T-cell (primary cell): ENCODE data around the gene ETFA. TPM values are rescaled to one million over a fixed set of nuclear protein-coding genes. Genes with fewer than 3 reads are reported as not detected.

Experiments used
- ATAC-seq, 4 experiments: fragments of 200-7000 bp in 3 of 4; fragments of 150-1000 bp in 1 of 4; cut with Tn5 transposase; replicated peaks in 1 of 4; 1 replicate in 3 of 4; 2 replicates in 1 of 4; pipeline ENCODE4 v1.10.0; 2021; ENCODE audit warnings: moderate library complexity in 3 of 4, mild to moderate bottlenecking in 2 of 4, moderate number of reproducible peaks in 1 of 4
- CTCF ChIA-PET, 2 donors: fragments of 300-600 bp; sonication (Branson Sonifier 250); formaldehyde crosslinking; loops; one replicate each; lab custom pipeline; 2022; ENCODE audit warnings: antibody characterized with exemption in 2 of 2; lab: Charles Lee
- POLR2A ChIA-PET, 2 donors: fragments of 300-600 bp; sonication (Branson Sonifier 250); formaldehyde crosslinking; loops; one replicate each; lab custom pipeline; 2022; ENCODE audit warnings: antibody characterized with exemption in 2 of 2; lab: Charles Lee
- DNase-seq, 35 experiments: peaks; one replicate each; pipeline versions ENCODE4 v3.0.0 to v3.0.0-alpha.2; 2013 to 2023
- H3K27ac ChIP-seq: one replicate; pipeline ENCODE4 v1.5.1; 2013; ENCODE audit warnings: low read length
- H3K27me3 ChIP-seq, 2 experiments: replicated peaks in 1 of 2; 1 replicate in 1 of 2; 2 replicates in 1 of 2; pipeline versions ENCODE4 v1.6.1 to v1.7.0; 2013; ENCODE audit warnings: low read length in 1 of 2, mixed read lengths in 1 of 2; ENCODE audit not compliant: control insufficient read depth in 2 of 2, insufficient read depth in 2 of 2; ENCODE audit errors: extremely low read depth in 1 of 2
- H3K36me3 ChIP-seq, 2 donors: 1 replicate in 1 of 2; 2 replicates in 1 of 2; pipeline versions ENCODE4 v1.6.1 to v1.7.0; 2013; ENCODE audit warnings: low read length in 1 of 2; ENCODE audit not compliant: control insufficient read depth in 2 of 2, insufficient read depth in 1 of 2; ENCODE audit errors: extremely low read depth in 1 of 2
- H3K4me1 ChIP-seq, 2 experiments: 1 replicate in 1 of 2; 2 replicates in 1 of 2; pipeline versions ENCODE4 v1.6.1 to v1.7.0; 2013; ENCODE audit warnings: low read length in 2 of 2, mixed read lengths in 1 of 2; ENCODE audit not compliant: insufficient read depth in 2 of 2, control insufficient read depth in 1 of 2; ENCODE audit errors: extremely low read depth in 1 of 2
- H3K4me3 ChIP-seq, 2 donors: 1 replicate in 1 of 2; 2 replicates in 1 of 2; pipeline versions ENCODE4 v1.5.1 to v1.7.0; 2013; ENCODE audit warnings: mild to moderate bottlenecking in 2 of 2, low read length in 1 of 2, moderate library complexity in 1 of 2; ENCODE audit not compliant: control insufficient read depth in 1 of 2; ENCODE audit errors: extremely low read depth in 1 of 2
- H3K9me3 ChIP-seq: 2 replicates; pipeline ENCODE4 v1.7.0; 2013
- H3K27ac Mint-ChIP-seq, 2 donors: one replicate each; pipeline ENCODE4 v1.8.0; 2020 to 2021; ENCODE audit warnings: mild to moderate bottlenecking in 2 of 2, mixed read lengths in 2 of 2
- H3K27me3 Mint-ChIP-seq, 2 donors: one replicate each; pipeline ENCODE4 v1.8.0; 2021 to 2022; ENCODE audit warnings: mixed read lengths in 2 of 2
- H3K36me3 Mint-ChIP-seq: one replicate; pipeline ENCODE4 v1.8.0; 2021; ENCODE audit warnings: mixed read lengths
- H3K4me1 Mint-ChIP-seq, 3 donors: one replicate each; pipeline ENCODE4 v1.8.0; 2020 to 2022; ENCODE audit warnings: mixed read lengths in 3 of 3, mild to moderate bottlenecking in 1 of 3
- H3K4me3 Mint-ChIP-seq, 3 donors: one replicate each; pipeline ENCODE4 v1.8.0; 2020 to 2022; ENCODE audit warnings: mild to moderate bottlenecking in 3 of 3, mixed read lengths in 3 of 3, moderate library complexity in 3 of 3
- H3K9me3 Mint-ChIP-seq, 3 donors: one replicate each; pipeline ENCODE4 v1.8.0; 2020 to 2022; ENCODE audit warnings: mixed read lengths in 3 of 3
- WGBS: methylation state at CpG from one replicate; pipeline ENCODE4 v1.1.5; 2013; ENCODE audit warnings: missing lambda C conversion rate; ENCODE audit not compliant: insufficient coverage; 5-methylcytosine and 5-hydroxymethylcytosine counted together
- total RNA-seq, 35 experiments: library from RNA in 6 of 35; stranded (reverse) in 6 of 35; fragments of 120-200 nt in 1 of 35; gene quantifications; one replicate each; pipeline versions ENCODE4 v1.2.1 to v1.2.4 and lab custom pipeline; 2013 to 2026

Gene ETFA
- total RNA-seq, 5 donors from 2014 or later (not counting 1 experiment from before 2014, with no cell fraction given) = 34.6 to 53.9 (median 50.4) TPM

DNA sequence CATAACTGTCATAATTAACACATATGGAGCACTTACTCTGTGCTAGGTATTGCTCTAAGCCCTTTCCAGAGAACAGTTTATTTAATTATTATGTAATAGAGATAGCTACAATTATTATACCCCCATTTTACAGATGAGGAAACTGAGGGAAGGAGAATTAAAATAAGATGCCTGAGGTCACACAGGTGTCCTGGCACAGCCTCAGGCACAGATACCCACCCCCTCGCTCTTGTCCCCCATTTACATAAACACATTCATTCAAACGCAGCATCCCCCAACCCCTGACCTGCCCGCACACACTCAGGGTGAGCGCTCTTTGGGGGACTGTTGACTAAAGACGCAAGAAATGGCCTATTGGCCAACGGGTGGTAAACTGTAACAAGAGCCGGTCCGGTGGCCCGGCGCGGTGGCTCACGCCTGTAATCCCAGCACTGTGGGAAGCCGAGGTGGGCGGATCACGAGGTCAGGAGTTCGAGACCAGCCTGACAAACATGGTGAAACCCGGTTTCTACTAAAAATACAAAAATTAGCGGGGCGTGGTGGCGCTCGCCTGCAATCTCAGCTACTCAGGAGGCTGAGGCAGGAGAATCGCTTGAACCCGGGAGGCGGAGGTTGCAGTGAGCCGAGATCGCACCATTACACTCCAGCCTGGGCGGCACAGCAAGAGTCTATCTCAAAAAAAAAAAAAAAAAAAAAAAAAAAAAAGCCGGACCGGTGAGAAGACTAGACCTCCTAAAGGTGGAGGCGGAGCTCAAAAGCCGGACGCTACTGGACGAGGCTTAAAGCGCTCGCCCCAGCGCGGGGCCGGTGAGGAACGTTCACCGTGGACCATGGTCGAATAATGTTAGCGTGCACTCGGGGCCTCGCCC, 23.4 kb upstream of the ETFA start:
- Mint-ChIP-seq H3K27me3 (peaks cover 68 to 78% of the 10 kb centered on the region in 2 donors), H3K36me3 (no peaks in the 10 kb centered on the region), H3K9me3 (no peaks in the 10 kb centered on the region), H3K27ac (no peak overlapping the region), H3K4me3 (peak overlapping the region in 2 of 3 donors; percentile 67 to 70), H3K4me1 (peaks cover 37 to 40% (median 39%) of the 10 kb centered on the region in 3 donors)
- CTCF ChIA-PET = interaction anchor here in 1 of 2 donors (0.5 to 0.6 kb wide), 2 partner anchors 27 to 45 kb away, joined by 3 to 9 read pairs; no protein-coding TSS in a partner anchor
- Histone ChIP-seq H3K9me3 (no peaks in the 10 kb centered on the region), H3K27me3 (peaks cover 18 to 84% of the 10 kb centered on the region in 2 experiments), H3K27ac (no peak overlapping the region), H3K4me1 (peaks cover 25 to 48% of the 10 kb centered on the region in 2 experiments), H3K36me3 (no peaks in the 10 kb centered on the region), H3K4me3 (peak overlapping the region in 1 of 2 donors; percentile 71)
- POLR2A ChIA-PET = no interaction called here
- ATAC-seq (no peak), DNase-seq (no peak)
- 33% methylated on average over 30 of the region's 44 CpGs for WGBS

DNA sequence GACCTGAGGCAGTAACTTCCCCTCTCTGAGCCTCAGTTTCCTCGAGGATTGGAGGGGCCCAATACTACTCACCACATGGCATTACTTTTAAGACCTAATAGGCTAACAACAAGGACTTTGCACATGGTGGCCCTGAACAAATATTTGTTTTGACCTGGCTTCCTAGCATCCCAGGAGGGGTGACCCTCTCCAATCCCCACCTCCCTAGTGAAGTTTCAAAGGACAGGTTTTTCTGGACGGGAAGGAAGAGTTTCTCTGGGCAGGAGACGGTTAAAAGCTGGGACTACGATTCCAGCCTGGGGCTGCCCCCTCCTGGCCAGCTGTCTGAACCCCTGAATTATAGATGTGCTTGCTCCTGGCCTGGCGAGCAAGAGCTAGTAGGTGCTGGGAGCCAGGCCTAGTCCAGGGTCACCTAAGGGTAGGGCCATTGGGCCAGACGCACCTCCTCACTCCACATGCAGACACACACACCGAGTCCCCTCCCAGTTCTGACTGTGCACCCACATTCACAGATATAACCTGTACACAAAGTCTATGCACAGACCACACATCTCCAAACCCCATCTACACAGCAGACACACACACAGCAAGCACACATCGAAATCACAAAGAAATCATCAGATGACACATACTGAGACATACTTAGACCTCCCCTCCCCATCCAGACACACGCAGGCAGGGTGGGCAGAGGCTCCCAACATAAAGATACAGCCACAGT, 22.6 kb upstream of the ETFA start:
- H3K27ac Mint-ChIP-seq = no peak overlapping the region
- no peak overlapping the region for H3K4me3 ChIP-seq
- no peak for ATAC-seq
- peaks cover 21 to 80% of the 10 kb centered on the region in 2 experiments for H3K27me3 ChIP-seq
- WGBS = 55% methylated on average over 7 of the region's 9 CpGs
- H3K9me3 ChIP-seq = no peaks in the 10 kb centered on the region
- H3K4me3 Mint-ChIP-seq = no peak overlapping the region
- CTCF ChIA-PET = no interaction called here
- no peaks in the 10 kb centered on the region for H3K9me3 Mint-ChIP-seq
- H3K27ac ChIP-seq = no peak overlapping the region
- peaks cover 69 to 76% of the 10 kb centered on the region in 2 donors for H3K27me3 Mint-ChIP-seq
- H3K4me1 Mint-ChIP-seq = peaks cover 31 to 35% (median 32%) of the 10 kb centered on the region in 3 donors
- DNase-seq = peak in 1 of 35 experiments; percentile 12
- H3K4me1 ChIP-seq = peaks cover 25 to 40% of the 10 kb centered on the region in 2 experiments
- no peaks in the 10 kb centered on the region for H3K36me3 ChIP-seq
- POLR2A ChIA-PET = no interaction called here
- H3K36me3 Mint-ChIP-seq = no peaks in the 10 kb centered on the region

- H3K4me3 Mint-ChIP-seq = no peak overlapping the region
- ChIA-PET CTCF (interaction anchor here in 1 of 2 donors (0.5 kb wide), 1 partner anchor 115 kb away, joined by 3 read pairs; no protein-coding TSS in a partner anchor), POLR2A (no interaction called here)
- H3K36me3 Mint-ChIP-seq = no peaks in the 10 kb centered on the region
- ATAC-seq = no peak
- Histone ChIP-seq H3K9me3 (no peaks in the 10 kb centered on the region), H3K4me3 (no peak overlapping the region), H3K27me3 (peaks cover 19 to 75% of the 10 kb centered on the region in 2 experiments), H3K27ac (no peak overlapping the region), H3K4me1 (peaks cover 21 to 34% of the 10 kb centered on the region in 2 experiments), H3K36me3 (no peaks in the 10 kb centered on the region)
- H3K27ac Mint-ChIP-seq = no peak overlapping the region
- DNase-seq = no peak
- WGBS = 100% methylated on average over 1 of the region's 1 CpG
- peaks cover 68 to 70% of the 10 kb centered on the region in 2 donors for H3K27me3 Mint-ChIP-seq
- H3K4me1 Mint-ChIP-seq = peaks cover 25 to 29% (median 27%) of the 10 kb centered on the region in 3 donors
- no peaks in the 10 kb centered on the region for H3K9me3 Mint-ChIP-seq
Observed at GRCh38 chr15:76333309-76333708, 22.0 kb upstream of the ETFA start.

DNA sequence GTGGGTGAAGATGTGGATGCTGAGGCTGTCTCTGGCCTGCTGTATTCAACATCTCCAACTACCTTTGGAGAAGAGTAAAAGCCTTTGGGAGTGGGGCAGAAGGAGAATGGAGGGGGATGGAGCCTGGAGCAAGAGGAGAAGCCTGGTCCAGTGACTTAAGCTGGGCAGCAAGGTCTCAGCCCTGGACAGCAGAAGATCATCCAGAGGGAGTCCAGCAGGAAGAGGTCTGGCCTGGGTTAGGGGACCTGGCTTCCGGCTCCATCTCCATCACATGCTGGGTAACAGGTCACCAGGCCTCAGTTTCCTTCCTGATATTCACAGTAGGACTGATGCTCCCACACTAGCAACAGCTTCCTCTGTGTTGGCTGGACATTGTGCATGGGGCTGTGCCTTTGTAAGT, 21.5 kb upstream of the ETFA start:
- Mint-ChIP-seq H3K36me3 (no peaks in the 10 kb centered on the region), H3K27ac (no peak overlapping the region), H3K27me3 (peaks cover 71 to 74% of the 10 kb centered on the region in 2 donors), H3K9me3 (no peaks in the 10 kb centered on the region), H3K4me1 (peaks cover 24 to 29% (median 27%) of the 10 kb centered on the region in 3 donors), H3K4me3 (no peak overlapping the region)
- 100% methylated on average over 1 of the region's 1 CpG for WGBS
- H3K4me1 ChIP-seq = peaks cover 21 to 29% of the 10 kb centered on the region in 2 experiments
- H3K4me3 ChIP-seq = no peak overlapping the region
- POLR2A ChIA-PET = no interaction called here
- H3K9me3 ChIP-seq = no peaks in the 10 kb centered on the region
- ATAC-seq (no peak), DNase-seq (peak in 1 of 35 experiments; percentile 21)
- H3K36me3 ChIP-seq = no peaks in the 10 kb centered on the region
- no peak overlapping the region for H3K27ac ChIP-seq
- CTCF ChIA-PET = interaction anchor here in 1 of 2 donors (0.5 kb wide), 1 partner anchor 114 kb away, joined by 3 read pairs; no protein-coding TSS in a partner anchor
- H3K27me3 ChIP-seq = peaks cover 19 to 70% of the 10 kb centered on the region in 2 experiments

DNA sequence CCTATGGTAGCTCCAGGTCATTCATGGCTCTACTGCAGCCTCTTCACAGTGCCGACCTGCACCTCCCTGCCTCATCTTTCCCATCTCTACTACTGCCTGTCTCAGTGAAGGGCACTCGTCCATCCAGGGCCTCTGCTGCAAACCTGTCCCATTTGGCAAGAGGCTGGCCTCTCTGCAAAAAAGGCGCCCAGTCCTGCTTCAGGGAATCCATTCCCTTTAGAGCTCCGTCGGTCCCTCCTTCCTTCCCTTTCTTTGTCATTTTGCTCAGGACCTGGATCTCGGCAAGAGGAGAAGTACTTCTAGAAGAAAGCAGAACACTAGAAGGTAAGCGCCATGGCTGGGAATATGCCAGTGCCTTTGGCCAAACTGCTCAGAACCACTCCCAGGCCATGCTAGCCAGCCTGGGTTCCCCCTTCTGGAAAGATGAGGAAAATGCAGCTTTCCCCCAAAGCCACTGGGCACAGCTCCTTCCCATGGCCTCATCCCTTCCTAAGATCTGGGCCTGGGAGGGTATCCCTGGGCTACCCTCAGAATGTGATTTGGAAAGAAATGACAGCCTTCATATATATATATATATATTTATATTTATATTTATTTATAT, 18.9 kb upstream of the ETFA start:
- H3K4me3 Mint-ChIP-seq = no peak overlapping the region
- Histone ChIP-seq H3K36me3 (no peaks in the 10 kb centered on the region), H3K9me3 (no peaks in the 10 kb centered on the region), H3K4me3 (no peak overlapping the region), H3K4me1 (peaks cover 0 to 3% of the 10 kb centered on the region in 2 experiments), H3K27ac (no peak overlapping the region), H3K27me3 (peaks cover 12 to 51% of the 10 kb centered on the region in 2 experiments)
- ATAC-seq = no peak
- CTCF ChIA-PET = no interaction called here
- peaks cover 56 to 63% of the 10 kb centered on the region in 2 donors for H3K27me3 Mint-ChIP-seq
- H3K36me3 Mint-ChIP-seq = no peaks in the 10 kb centered on the region
- no peaks in the 10 kb centered on the region for H3K9me3 Mint-ChIP-seq
- 83% methylated on average over 3 of the region's 7 CpGs for WGBS
- POLR2A ChIA-PET = interaction anchor here in 1 of 2 donors (0.6 kb wide), 1 partner anchor 17 kb away, joined by 3 read pairs; no protein-coding TSS in a partner anchor
- peak in 1 of 35 experiments; percentile 20 for DNase-seq
- H3K4me1 Mint-ChIP-seq = peaks cover 2 to 4% (median 2%) of the 10 kb centered on the region in 3 donors
- no peak overlapping the region for H3K27ac Mint-ChIP-seq
